HG03103 (cell line): ENCODE measurements around the gene DHRS12.
"Not testable (repeated sequence)": the region's sequence is repeated elsewhere in the genome, so short reads cannot be mapped to it uniquely, and the experiment has no call there.

Experiments
- ATAC-seq: cut with Tn5 transposase; IDR thresholded peaks from one replicate; pipeline ENCODE4 v1.9.1; 2021; ENCODE audit warnings: low read depth; ENCODE audit not compliant: unreplicated experiment

The DHRS12 gene

DNA sequence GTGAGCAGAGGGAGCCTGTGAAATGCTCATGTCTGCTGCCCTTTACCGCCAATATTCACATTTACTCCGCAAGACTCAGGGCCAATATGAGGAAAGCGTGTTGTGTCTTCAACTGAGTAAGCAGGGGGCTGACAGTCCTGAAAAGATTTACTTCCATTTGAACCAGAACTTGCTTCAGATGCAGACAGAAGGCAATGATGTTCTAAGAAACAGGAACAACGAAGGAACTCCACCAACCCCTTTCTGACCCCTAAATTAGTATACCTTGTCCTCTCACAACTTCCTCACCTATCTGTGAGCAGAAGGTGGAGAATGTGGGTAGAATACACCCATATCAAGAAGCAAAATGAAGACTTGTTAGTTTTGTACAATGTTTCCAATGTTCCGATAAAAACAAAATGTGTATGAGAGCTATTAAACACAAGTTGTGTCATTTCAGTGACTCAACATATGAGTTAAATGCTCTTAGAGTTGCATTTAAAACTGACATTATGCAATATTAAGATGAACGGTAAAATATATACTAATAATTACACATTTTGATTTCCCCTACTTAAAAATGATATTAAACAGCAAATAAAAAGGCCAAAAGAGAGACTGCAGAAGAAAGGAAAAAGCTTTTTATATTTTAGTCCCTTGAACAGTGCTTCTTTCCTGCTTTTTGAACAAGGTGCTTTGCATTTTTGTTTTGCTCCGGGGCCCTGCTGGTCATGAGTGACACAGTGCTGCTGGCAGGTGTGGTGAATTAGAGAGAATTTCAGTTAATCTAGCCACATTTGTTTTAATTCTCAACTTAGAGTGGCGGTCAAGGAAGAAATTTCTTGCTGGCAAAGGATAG lies 25.0 kb upstream of the DHRS12 start:
- no peak for ATAC-seq

GRCh38 chr13:51827254-51827653 lies 23.3 kb upstream of the DHRS12 start:
- ATAC-seq = no peak

DNA sequence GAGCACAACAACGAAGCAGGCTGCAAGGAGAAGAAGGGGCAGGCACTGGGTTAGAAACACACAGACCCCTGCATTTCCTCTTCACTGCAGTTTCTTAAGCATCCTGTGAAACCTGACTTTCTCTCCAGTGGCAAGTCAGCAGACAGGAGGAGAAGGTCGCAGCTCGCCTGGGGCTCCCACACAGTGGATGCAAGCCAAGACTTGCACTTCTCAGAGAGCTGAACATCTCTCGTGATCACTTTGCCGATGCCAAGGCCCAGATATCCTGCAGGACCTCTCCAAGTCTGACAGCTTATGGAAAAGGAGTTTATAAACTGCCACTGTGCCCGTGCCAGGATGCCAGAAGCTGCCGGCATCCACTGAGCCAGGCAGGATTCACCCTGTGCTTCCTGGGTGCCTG lies 22.6 kb upstream of the DHRS12 start:
- no peak for ATAC-seq

GRCh38 chr13:51825681-51826254 lies 21.8 kb upstream of the DHRS12 start:
- no peak for ATAC-seq

GRCh38 chr13:51825165-51825592 lies 21.2 kb upstream of the DHRS12 start:
- no peak for ATAC-seq

GRCh38 chr13:51824712-51825111 lies 20.7 kb upstream of the DHRS12 start:
- not testable (repeated sequence) for ATAC-seq

DNA sequence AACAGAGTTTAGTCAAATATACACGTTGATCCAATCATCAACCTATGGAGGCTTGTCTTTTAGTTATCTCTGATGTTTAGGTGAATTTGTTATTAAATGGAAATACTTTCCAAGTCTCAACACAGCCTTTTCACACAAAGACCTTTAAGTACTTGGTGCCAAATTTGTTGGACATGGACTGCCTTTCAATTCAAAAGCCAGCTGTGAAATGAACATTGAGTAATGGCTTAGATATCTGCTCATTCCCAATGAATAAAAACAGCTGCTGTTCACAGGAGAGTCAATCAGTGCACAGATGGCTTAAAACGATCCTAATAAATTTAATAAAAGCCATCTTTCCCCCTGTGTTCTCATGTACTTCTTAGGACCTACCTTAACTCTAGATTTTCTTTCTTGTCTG lies 19.9 kb upstream of the DHRS12 start:
- no peak for ATAC-seq

DNA sequence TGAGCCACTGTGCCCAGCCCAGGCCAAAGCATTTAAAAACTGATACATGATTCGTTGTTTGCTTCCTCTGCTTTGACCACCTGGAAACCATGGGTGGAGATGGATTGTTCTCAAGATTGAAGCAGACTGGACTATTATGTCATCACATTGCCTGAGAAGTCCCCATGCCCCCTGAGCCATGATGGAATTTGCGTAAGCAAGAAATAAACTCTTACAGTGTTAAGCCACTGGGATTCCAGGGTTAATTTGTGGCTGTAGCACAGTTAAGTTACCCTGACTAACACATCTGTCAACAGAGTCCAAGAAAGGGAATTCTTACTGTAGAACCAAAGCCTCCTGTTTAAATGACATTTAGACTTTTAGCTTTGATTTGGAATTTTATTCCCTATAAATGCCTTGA lies 19.4 kb upstream of the DHRS12 start:
- ATAC-seq = no peak

DNA sequence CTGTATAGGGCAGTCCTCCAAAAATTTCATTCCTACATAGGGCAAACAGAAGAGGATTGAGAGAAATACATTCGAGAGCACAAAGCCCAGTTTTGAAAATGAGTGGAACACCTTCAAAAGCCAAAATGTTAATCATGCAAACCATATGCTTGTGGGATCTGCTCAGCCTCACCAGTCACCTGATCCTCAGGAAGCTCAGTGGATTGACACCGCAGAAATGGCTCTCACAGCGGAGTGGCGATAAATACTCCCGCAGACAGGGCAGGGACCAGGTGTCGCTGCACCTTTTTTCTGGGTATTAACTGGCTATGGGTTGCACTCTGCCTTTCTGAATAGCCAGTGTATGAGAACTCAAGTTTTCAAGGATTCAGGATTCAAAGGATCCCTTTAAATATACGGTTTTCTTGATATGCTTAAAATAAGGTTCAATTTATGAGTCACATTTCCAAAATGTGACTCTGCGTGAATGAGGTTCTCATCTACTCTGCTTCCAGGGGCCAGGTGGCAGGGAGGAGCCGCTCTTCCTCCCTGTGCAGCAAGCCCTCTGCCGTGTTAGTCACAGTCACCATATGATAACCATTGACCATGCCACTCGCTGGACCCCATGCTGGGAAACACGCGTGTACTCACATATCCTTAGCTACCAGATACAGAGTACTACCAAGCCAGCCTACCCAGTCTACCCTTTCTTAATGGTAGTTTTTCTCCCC lies 18.3 kb upstream of the DHRS12 start:
- no peak for ATAC-seq

- no peak for ATAC-seq
These were observed 17.6 kb upstream of the DHRS12 start for GRCh38 chr13:51821606-51822005.

- no peak for ATAC-seq
These were observed 16.1 kb upstream of the DHRS12 start for GRCh38 chr13:51820016-51820597.

DNA sequence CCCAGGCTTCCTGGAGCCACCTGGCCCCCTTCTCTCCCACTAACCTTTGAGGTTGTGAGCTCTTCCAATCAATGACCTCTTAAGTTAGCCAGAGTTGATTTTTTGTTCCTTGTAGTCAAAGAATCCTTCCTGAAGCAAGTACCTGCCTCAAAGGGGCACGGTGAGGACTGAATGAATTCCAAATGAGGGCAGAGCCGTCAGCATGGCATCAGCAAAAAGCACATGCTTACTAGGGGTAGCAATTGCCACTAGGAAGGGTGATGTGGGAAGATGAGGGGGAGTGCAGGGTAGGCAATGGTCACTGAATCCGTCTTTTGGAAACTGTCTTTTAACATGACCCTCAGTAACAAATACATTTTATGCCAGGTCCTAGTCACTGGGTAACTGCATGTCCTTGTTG lies 15.6 kb upstream of the DHRS12 start:
- ATAC-seq = no peak

- no peak for ATAC-seq
These were observed 15.0 kb upstream of the DHRS12 start for GRCh38 chr13:51818781-51819511.

DNA sequence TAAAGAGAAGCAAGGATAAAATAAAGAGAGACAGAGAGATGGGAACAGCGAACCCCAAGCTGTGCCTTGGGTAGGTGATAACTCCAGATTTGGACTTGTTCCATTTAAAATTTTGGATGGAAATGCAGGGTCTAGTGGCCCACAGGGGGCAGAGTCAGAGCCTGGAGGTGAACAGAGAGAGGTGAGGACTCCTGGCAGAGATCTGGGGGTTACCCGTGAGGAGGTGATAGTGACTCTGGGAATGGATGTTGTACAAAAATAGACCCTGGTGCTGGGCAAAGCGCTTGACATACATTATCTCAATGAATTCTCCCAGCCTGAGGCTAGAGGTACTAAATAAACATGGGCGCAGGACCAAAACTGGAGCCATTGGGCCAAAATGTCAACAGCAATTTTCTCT lies 14.3 kb upstream of the DHRS12 start:
- ATAC-seq = no peak

GRCh38 chr13:51817717-51818116 lies 13.8 kb upstream of the DHRS12 start:
- no peak for ATAC-seq

DNA sequence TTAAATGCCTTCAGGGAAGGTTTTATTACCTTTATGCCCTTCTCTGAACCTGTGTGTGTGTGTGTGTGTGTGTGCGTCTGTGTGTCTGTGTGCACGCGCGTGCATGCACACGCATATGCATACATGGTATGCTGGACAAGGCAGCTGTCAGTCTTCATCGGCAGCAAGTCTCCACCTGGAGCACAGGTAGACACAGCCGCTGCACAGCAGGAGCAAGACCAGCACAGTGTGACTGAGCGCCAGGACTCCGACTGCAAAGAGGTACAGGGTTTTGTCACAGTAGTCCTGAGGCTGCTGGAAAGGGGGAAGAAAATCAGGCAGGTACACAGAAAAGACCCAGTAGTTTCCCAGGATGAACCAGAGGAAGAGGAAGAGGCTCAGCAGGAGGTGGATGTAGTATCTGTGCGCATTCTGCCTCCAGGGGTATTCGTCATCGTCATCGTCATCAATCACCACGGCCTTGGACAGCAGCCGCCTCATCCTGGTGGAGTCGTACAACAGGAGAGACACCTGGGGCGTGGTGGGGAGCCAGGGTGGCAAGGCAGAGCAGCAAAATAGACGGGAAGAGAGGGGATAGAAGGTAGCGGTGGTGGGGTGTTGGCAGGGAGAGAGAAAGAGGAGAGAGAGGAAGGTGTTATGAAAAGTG lies 12.8 kb upstream of the DHRS12 start:
- ATAC-seq = no peak

DNA sequence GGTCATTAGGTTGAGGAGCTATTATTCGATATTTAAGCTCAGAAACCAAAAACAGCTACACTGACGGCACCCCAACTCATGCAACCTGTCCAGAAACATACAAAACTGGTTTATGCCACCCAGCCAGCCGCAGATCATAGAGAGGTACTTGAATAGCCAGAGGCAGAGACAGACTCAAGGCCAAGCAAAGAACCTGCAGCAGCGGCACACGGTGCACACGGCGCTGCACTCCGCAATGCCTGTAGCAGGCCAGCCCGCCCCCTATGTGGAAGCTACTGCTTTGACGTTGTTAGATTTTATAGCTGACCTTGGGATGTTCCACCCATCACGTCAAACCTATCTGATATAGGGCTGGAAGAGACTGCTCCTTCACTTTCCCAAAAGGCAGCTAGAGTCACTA lies 11.9 kb upstream of the DHRS12 start:
- no peak for ATAC-seq

DNA sequence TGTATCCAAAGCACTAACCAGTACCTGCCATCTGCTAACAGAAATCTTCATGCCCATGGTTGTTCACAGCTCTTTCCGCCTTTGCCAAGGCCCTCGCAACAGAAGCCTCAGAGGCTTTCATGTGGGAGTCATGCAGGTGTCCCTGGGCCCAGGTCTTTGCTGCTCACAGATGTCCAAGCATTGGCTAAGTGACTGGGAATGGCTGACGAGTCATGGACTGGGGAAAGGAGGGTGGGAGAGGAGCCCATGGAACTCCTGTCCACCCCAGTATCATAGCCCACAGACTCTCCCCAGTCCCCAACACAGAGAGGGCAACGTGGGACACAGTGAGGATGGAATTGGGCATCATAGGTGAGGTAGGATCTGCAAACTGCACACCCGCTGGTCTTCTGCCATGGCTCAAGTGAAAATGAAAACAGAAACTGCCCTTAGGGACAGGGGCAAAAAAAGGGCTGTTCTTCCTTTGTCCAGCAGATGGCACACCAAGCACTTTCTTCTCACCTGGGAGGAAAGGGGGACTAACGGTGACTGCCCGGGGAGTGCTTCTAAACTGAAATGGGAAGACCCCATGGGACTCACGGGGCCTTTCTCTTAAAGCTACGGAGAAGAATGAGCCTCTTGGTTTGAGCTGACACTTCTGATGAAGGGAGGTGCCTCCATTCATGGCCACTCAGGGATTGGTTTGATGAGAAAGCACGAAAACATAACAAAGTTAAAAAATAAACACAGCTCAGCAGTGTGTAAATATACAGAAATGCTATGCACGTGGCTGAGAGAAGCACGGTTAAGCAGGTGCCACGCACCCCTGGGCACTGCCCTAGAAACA lies 11.1 kb upstream of the DHRS12 start:
- peak; percentile 71 for ATAC-seq

- no peak for ATAC-seq
These were observed 10.1 kb upstream of the DHRS12 start for GRCh38 chr13:51814071-51814470.
